GM23338 (cell line): Measurements from ENCODE around the gene PTPRN2.

Source experiments
- CTCF ChIP-seq, 2 experiments: fragments of 200-600 bp in 1 of 2; sonication (generic) in 1 of 2; conservative IDR thresholded peaks; 2 replicates each; pipeline versions ENCODE4 v1.5.1 to v1.6.1; 2016 to 2017; ENCODE audit warnings: antibody characterized with exemption in 2 of 2, low read depth in 2 of 2, mild to moderate bottlenecking in 2 of 2, moderate library complexity in 1 of 2
- ETS1 ChIP-seq: IDR thresholded peaks from 2 replicates; pipeline ENCODE4 v1.6.1; 2016; ENCODE audit warnings: antibody characterized with exemption
- EZH2 ChIP-seq: fragments of 200-600 bp; sonication (generic); IDR thresholded peaks from one replicate; pipeline ENCODE4 v1.8.0; 2017; ENCODE audit warnings: antibody characterized with exemption, mild to moderate bottlenecking, low read depth; ENCODE audit not compliant: unreplicated experiment
- EZH2phosphoT487 ChIP-seq: fragments of 200-600 bp; sonication (generic); IDR thresholded peaks from one replicate; pipeline ENCODE4 v1.8.1; 2018; ENCODE audit warnings: antibody characterized with exemption; ENCODE audit not compliant: unreplicated experiment
- JUNB ChIP-seq: IDR thresholded peaks from one replicate; pipeline ENCODE4 v1.6.1; 2016; ENCODE audit warnings: antibody characterized with exemption; ENCODE audit not compliant: unreplicated experiment
- POLR2AphosphoS5 ChIP-seq: IDR thresholded peaks from 2 replicates; pipeline ENCODE4 v1.6.1; 2016; ENCODE audit warnings: antibody characterized with exemption, low read depth
- TF ChIP-seq, protein P1 (sequence below): fragments of 250-450 bp; sonication (Bioruptor Pico); IDR thresholded peaks from 2 replicates; pipeline ENCODE4 v1.5.0; 2020; ENCODE audit warnings: mild to moderate bottlenecking, moderate library complexity
- TF ChIP-seq, protein P2 (sequence below): IDR thresholded peaks from one replicate; pipeline ENCODE4 v1.6.1; 2018; ENCODE audit warnings: antibody characterized with exemption; ENCODE audit not compliant: unreplicated experiment

GRCh38 chr7:157550300-157551275 lies 1037.0 kb downstream of the PTPRN2 start:
- no peak for TF ChIP-seq CTCF (conservative IDR thresholded peaks at IDR 0.05; ENCODE audit: low read depth in 2 of 2)
- TF ChIP-seq, protein P1, sequence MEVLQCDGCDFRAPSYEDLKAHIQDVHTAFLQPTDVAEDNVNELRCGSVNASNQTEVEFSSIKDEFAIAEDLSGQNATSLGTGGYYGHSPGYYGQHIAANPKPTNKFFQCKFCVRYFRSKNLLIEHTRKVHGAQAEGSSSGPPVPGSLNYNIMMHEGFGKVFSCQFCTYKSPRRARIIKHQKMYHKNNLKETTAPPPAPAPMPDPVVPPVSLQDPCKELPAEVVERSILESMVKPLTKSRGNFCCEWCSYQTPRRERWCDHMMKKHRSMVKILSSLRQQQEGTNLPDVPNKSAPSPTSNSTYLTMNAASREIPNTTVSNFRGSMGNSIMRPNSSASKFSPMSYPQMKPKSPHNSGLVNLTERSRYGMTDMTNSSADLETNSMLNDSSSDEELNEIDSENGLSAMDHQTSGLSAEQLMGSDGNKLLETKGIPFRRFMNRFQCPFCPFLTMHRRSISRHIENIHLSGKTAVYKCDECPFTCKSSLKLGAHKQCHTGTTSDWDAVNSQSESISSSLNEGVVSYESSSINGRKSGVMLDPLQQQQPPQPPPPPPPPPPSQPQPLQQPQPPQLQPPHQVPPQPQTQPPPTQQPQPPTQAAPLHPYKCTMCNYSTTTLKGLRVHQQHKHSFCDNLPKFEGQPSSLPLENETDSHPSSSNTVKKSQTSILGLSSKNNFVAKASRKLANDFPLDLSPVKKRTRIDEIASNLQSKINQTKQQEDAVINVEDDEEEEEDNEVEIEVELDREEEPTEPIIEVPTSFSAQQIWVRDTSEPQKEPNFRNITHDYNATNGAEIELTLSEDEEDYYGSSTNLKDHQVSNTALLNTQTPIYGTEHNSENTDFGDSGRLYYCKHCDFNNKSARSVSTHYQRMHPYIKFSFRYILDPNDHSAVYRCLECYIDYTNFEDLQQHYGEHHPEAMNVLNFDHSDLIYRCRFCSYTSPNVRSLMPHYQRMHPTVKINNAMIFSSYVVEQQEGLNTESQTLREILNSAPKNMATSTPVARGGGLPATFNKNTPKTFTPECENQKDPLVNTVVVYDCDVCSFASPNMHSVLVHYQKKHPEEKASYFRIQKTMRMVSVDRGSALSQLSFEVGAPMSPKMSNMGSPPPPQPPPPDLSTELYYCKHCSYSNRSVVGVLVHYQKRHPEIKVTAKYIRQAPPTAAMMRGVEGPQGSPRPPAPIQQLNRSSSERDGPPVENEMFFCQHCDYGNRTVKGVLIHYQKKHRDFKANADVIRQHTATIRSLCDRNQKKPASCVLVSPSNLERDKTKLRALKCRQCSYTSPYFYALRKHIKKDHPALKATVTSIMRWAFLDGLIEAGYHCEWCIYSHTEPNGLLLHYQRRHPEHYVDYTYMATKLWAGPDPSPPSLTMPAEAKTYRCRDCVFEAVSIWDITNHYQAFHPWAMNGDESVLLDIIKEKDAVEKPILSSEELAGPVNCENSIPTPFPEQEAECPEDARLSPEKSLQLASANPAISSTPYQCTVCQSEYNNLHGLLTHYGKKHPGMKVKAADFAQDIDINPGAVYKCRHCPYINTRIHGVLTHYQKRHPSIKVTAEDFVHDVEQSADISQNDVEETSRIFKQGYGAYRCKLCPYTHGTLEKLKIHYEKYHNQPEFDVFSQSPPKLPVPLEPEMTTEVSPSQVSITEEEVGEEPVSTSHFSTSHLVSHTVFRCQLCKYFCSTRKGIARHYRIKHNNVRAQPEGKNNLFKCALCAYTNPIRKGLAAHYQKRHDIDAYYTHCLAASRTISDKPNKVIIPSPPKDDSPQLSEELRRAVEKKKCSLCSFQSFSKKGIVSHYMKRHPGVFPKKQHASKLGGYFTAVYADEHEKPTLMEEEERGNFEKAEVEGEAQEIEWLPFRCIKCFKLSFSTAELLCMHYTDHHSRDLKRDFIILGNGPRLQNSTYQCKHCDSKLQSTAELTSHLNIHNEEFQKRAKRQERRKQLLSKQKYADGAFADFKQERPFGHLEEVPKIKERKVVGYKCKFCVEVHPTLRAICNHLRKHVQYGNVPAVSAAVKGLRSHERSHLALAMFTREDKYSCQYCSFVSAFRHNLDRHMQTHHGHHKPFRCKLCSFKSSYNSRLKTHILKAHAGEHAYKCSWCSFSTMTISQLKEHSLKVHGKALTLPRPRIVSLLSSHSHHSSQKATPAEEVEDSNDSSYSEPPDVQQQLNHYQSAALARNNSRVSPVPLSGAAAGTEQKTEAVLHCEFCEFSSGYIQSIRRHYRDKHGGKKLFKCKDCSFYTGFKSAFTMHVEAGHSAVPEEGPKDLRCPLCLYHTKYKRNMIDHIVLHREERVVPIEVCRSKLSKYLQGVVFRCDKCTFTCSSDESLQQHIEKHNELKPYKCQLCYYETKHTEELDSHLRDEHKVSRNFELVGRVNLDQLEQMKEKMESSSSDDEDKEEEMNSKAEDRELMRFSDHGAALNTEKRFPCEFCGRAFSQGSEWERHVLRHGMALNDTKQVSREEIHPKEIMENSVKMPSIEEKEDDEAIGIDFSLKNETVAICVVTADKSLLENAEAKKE: no peak
- no peak for TF ChIP-seq EZH2
- TF ChIP-seq, protein P2, sequence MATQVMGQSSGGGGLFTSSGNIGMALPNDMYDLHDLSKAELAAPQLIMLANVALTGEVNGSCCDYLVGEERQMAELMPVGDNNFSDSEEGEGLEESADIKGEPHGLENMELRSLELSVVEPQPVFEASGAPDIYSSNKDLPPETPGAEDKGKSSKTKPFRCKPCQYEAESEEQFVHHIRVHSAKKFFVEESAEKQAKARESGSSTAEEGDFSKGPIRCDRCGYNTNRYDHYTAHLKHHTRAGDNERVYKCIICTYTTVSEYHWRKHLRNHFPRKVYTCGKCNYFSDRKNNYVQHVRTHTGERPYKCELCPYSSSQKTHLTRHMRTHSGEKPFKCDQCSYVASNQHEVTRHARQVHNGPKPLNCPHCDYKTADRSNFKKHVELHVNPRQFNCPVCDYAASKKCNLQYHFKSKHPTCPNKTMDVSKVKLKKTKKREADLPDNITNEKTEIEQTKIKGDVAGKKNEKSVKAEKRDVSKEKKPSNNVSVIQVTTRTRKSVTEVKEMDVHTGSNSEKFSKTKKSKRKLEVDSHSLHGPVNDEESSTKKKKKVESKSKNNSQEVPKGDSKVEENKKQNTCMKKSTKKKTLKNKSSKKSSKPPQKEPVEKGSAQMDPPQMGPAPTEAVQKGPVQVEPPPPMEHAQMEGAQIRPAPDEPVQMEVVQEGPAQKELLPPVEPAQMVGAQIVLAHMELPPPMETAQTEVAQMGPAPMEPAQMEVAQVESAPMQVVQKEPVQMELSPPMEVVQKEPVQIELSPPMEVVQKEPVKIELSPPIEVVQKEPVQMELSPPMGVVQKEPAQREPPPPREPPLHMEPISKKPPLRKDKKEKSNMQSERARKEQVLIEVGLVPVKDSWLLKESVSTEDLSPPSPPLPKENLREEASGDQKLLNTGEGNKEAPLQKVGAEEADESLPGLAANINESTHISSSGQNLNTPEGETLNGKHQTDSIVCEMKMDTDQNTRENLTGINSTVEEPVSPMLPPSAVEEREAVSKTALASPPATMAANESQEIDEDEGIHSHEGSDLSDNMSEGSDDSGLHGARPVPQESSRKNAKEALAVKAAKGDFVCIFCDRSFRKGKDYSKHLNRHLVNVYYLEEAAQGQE: no peak
- no peak for TF ChIP-seq POLR2AphosphoS5
- no peak for TF ChIP-seq ETS1
- TF ChIP-seq JUNB: no peak
- TF ChIP-seq EZH2phosphoT487: no peak
